Thoracic aorta (tissue), 2 donors: ENCODE data around the gene HUS1B. TPM values are rescaled to one million over a fixed set of nuclear protein-coding genes. Genes with fewer than 3 reads are reported as not detected.

Experiments used
- ATAC-seq: fragments of 150-250 bp; one replicate; pipeline ENCODE4 v1.8.0; 2017; ENCODE audit warnings: low read depth; ENCODE audit not compliant: insufficient number of reproducible peaks, low FRiP score
- DNase-seq: peaks from one replicate; pipeline ENCODE4 v3.0.0-alpha.2; 2020; ENCODE audit warnings: low spot score
- H3K27ac ChIP-seq, 2 donors: fragments of 200-600 bp; sonication (generic); 1 replicate in 1 of 2; 2 replicates in 1 of 2; pipeline ENCODE4 v1.5.1; 2016; ENCODE audit warnings: mild to moderate bottlenecking in 2 of 2, moderate library complexity in 2 of 2
- H3K27me3 ChIP-seq: fragments of 200-600 bp; sonication (generic); replicated peaks from 2 replicates; pipeline ENCODE4 v1.6.0; 2016; ENCODE audit warnings: mild to moderate bottlenecking; ENCODE audit not compliant: insufficient read depth
- H3K36me3 ChIP-seq: fragments of 200-600 bp; sonication (generic); one replicate; pipeline ENCODE4 v1.5.1; 2016
- H3K4me1 ChIP-seq, 2 donors: fragments of 200-600 bp; sonication (generic); 1 replicate in 1 of 2; 2 replicates in 1 of 2; pipeline versions ENCODE4 v1.5.1 to v1.6.0; 2016; ENCODE audit warnings: low read depth in 2 of 2, mild to moderate bottlenecking in 1 of 2; ENCODE audit not compliant: control insufficient read depth in 1 of 2
- H3K4me3 ChIP-seq: fragments of 200-600 bp; sonication (generic); 2 replicates; pipeline ENCODE4 v1.5.1; 2016; ENCODE audit warnings: mild to moderate bottlenecking
- H3K9me3 ChIP-seq: fragments of 200-600 bp; sonication (generic); 2 replicates; pipeline ENCODE4 v1.5.1; 2016
- CTCF ChIP-seq: fragments of 200-600 bp; sonication (generic); IDR thresholded peaks from one replicate; pipeline ENCODE4 v1.5.1; 2019; ENCODE audit warnings: antibody characterized with exemption
- total RNA-seq, 2 donors: library from RNA; depleted of rRNA; stranded (reverse); fragments of >200 nt; gene quantifications; one replicate each; pipeline versions ENCODE4 v1.1.0 to v1.2.3, GENCODE V29; 2016

The HUS1B gene
- total RNA-seq, 2 donors from 2014 or later: 0.71 to 2.6 TPM

- Histone ChIP-seq H3K4me1 (peaks cover 0 to 2% of the 10 kb centered on the region in 2 donors), H3K27me3 (no peaks in the 10 kb centered on the region), H3K36me3 (no peaks in the 10 kb centered on the region), H3K27ac (no peak overlapping the region), H3K9me3 (no peaks in the 10 kb centered on the region), H3K4me3 (no peak overlapping the region)
- DNase-seq: no peak
- no peak for ATAC-seq
- no peak for TF ChIP-seq CTCF
Observed at GRCh38 chr6:678520-678919, 21.6 kb upstream of the HUS1B start.

- no peaks in the 10 kb centered on the region for H3K27me3 ChIP-seq
- DNase-seq (no peak), ATAC-seq (no peak)
- peaks cover 0 to 2% of the 10 kb centered on the region in 2 donors for H3K4me1 ChIP-seq
- no peaks in the 10 kb centered on the region for H3K36me3 ChIP-seq
- no peak overlapping the region for H3K4me3 ChIP-seq
- no peak for TF ChIP-seq CTCF
- H3K27ac ChIP-seq: no peak overlapping the region
- H3K9me3 ChIP-seq: no peaks in the 10 kb centered on the region
Observed at GRCh38 chr6:677919-678318, 21.0 kb upstream of the HUS1B start.

- H3K4me3 ChIP-seq: no peak overlapping the region
- H3K9me3 ChIP-seq: peaks cover 5% of the 10 kb centered on the region
- no peaks in the 10 kb centered on the region for H3K4me1 ChIP-seq
- ATAC-seq: no peak
- no peak overlapping the region for H3K27ac ChIP-seq
- no peaks in the 10 kb centered on the region for H3K36me3 ChIP-seq
- no peaks in the 10 kb centered on the region for H3K27me3 ChIP-seq
- TF ChIP-seq CTCF: no peak
- DNase-seq: no peak
Observed at GRCh38 chr6:674956-675355, 18.1 kb upstream of the HUS1B start.

DNA sequence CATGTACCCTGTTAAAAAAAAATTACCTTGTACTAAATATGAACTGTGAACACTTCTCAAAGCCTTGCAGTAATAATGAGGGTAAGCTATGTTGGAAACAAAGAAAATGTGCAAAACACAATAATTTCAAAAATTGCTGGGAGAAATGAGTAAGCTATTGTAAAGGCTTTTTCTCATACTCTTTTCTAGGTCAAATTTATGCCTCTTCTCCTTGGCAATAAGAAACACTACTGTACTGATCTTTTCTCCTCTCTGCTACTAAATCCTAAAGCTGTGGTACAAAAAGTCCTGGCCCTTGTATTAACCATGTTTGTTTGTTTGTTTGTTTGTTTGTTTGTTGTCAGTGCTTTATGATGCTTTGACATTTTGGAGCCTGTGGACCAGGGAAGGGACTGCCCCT lies 17.5 kb upstream of the HUS1B start:
- no peaks in the 10 kb centered on the region for H3K4me1 ChIP-seq
- H3K27ac ChIP-seq: no peak overlapping the region
- peaks cover 5% of the 10 kb centered on the region for H3K9me3 ChIP-seq
- DNase-seq: no peak
- no peaks in the 10 kb centered on the region for H3K36me3 ChIP-seq
- no peaks in the 10 kb centered on the region for H3K27me3 ChIP-seq
- no peak for TF ChIP-seq CTCF
- no peak overlapping the region for H3K4me3 ChIP-seq
- ATAC-seq: no peak

- no peaks in the 10 kb centered on the region for H3K36me3 ChIP-seq
- DNase-seq (no peak), ATAC-seq (no peak)
- H3K27me3 ChIP-seq: no peaks in the 10 kb centered on the region
- H3K4me3 ChIP-seq: no peak overlapping the region
- peaks cover 5% of the 10 kb centered on the region for H3K9me3 ChIP-seq
- H3K27ac ChIP-seq: no peak overlapping the region
- H3K4me1 ChIP-seq: no peaks in the 10 kb centered on the region
- TF ChIP-seq CTCF: no peak
Observed at GRCh38 chr6:667253-667927, 10.5 kb upstream of the HUS1B start.
